Gastroesophageal sphincter (tissue), 4 donors: ENCODE results near the gene HCRTR2. TPM values are rescaled to one million over a fixed set of nuclear protein-coding genes. Genes with fewer than 3 reads are reported as not detected.

Experiments
- ATAC-seq: fragments of 150-250 bp; one replicate; pipeline ENCODE4 v1.9.1; 2016; ENCODE audit warnings: mild to moderate bottlenecking, moderate library complexity
- H3K27ac ChIP-seq, 4 donors: fragments of 200-600 bp; sonication (generic) in 3 of 4; 1 replicate in 3 of 4; 2 replicates in 1 of 4; pipeline ENCODE4 v1.5.1; 2016 to 2019
- H3K27me3 ChIP-seq: fragments of 200-600 bp; sonication (generic); one replicate; pipeline ENCODE4 v1.5.1; 2019
- H3K36me3 ChIP-seq, 2 donors: fragments of 200-600 bp; sonication (generic); one replicate each; pipeline ENCODE4 v1.5.1; 2019; ENCODE audit warnings: control low read depth in 1 of 2
- H3K4me1 ChIP-seq, 3 donors: fragments of 200-600 bp; sonication (generic); 1 replicate in 2 of 3; 2 replicates in 1 of 3; pipeline ENCODE4 v1.5.1; 2016 to 2019; ENCODE audit warnings: control low read depth in 2 of 3
- H3K4me3 ChIP-seq, 2 donors: fragments of 200-600 bp; sonication (generic); one replicate each; pipeline ENCODE4 v1.5.1; 2019; ENCODE audit warnings: mild to moderate bottlenecking in 1 of 2, moderate library complexity in 1 of 2
- H3K9me3 ChIP-seq, 3 donors: fragments of 200-600 bp; sonication (generic); one replicate each; pipeline ENCODE4 v1.5.1; 2017 to 2019; ENCODE audit warnings: control low read depth in 2 of 3
- EP300 ChIP-seq: sonication (generic); formaldehyde crosslinking; IDR thresholded peaks from one replicate; pipeline ENCODE4 v1.6.1; 2017; ENCODE audit warnings: antibody characterized with exemption, mild to moderate bottlenecking
- POLR2A ChIP-seq, 2 donors: fragments of 450-650 bp; IDR thresholded peaks; one replicate each; pipeline ENCODE4 v1.6.1; 2017; ENCODE audit warnings: antibody characterized with exemption in 2 of 2, mild to moderate bottlenecking in 2 of 2, moderate library complexity in 1 of 2
- POLR2AphosphoS5 ChIP-seq: sonication (generic); formaldehyde crosslinking; IDR thresholded peaks from one replicate; pipeline ENCODE4 v1.6.1; 2017; ENCODE audit warnings: antibody characterized with exemption
- WGBS, 2 donors: methylation state at CpG; one replicate each; pipeline ENCODE4 v1.1.5; 2018; ENCODE audit warnings: low coverage in 1 of 2; 5-methylcytosine and 5-hydroxymethylcytosine counted together
- total RNA-seq, 4 donors: library from RNA; depleted of rRNA; stranded (reverse); fragments of >200 nt; gene quantifications; one replicate each; pipeline ENCODE4 v1.1.0, GENCODE V29; 2016
- TF ChIP-seq, protein P1 (sequence below), 4 experiments: fragments of 200-600 bp in 2 of 4; fragments of 450-650 bp in 2 of 4; sonication (generic) in 1 of 4; IDR thresholded peaks; one replicate each; pipeline ENCODE4 v1.5.1; 2017 to 2019; ENCODE audit warnings: antibody characterized with exemption in 4 of 4, mild to moderate bottlenecking in 2 of 4, moderate library complexity in 2 of 4

The HCRTR2 gene
- total RNA-seq, 4 donors from 2014 or later: 0.42 TPM; not detected in 3

DNA sequence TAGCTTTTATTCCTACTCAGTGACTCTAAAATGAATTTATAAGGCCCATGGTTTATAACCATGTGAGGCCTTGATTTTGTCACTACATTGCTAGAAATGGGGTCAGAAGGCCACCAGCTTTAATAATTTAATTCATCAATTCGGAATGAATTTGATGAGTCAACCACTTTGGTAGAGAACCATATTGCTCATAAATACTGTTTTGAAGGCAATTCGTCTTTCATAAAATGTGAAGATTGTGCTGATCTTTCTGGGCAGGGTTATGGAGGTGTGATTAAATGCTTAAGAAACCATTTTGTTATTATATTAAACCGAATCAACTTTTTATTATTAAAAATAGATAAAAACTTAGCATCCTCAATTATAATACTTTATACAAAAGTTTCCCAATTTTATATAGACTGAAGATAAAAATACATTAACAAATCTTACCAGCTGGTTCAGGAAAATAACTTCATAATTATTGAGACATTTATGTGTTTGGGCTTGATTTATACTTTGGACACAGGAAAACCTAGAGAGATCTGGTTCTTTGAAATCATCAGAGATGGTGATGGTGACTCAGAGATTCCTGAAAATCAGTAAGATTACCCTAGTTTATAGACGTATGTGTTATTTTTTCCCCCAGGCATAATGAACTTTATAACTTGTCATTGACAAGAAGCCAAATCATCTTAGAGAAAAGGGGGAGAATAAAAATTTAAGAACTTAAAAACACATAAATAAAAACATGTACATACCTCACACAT is 10.6 kb downstream of the HCRTR2 start:
- no peak for ATAC-seq
- Histone ChIP-seq H3K4me1 (no peaks in the 10 kb centered on the region), H3K27ac (no peak overlapping the region), H3K27me3 (no peaks in the 10 kb centered on the region), H3K9me3 (no peaks in the 10 kb centered on the region), H3K4me3 (no peak overlapping the region), H3K36me3 (no peaks in the 10 kb centered on the region)
- TF ChIP-seq POLR2A (IDR thresholded peaks at IDR 0.05): no peak
- no peak for TF ChIP-seq POLR2AphosphoS5
- TF ChIP-seq, protein P1, sequence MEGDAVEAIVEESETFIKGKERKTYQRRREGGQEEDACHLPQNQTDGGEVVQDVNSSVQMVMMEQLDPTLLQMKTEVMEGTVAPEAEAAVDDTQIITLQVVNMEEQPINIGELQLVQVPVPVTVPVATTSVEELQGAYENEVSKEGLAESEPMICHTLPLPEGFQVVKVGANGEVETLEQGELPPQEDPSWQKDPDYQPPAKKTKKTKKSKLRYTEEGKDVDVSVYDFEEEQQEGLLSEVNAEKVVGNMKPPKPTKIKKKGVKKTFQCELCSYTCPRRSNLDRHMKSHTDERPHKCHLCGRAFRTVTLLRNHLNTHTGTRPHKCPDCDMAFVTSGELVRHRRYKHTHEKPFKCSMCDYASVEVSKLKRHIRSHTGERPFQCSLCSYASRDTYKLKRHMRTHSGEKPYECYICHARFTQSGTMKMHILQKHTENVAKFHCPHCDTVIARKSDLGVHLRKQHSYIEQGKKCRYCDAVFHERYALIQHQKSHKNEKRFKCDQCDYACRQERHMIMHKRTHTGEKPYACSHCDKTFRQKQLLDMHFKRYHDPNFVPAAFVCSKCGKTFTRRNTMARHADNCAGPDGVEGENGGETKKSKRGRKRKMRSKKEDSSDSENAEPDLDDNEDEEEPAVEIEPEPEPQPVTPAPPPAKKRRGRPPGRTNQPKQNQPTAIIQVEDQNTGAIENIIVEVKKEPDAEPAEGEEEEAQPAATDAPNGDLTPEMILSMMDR (IDR thresholded peaks at IDR 0.05): no peak
- 61 to 74% methylated on average over 4 of the region's 4 CpGs for WGBS, 2 donors

DNA sequence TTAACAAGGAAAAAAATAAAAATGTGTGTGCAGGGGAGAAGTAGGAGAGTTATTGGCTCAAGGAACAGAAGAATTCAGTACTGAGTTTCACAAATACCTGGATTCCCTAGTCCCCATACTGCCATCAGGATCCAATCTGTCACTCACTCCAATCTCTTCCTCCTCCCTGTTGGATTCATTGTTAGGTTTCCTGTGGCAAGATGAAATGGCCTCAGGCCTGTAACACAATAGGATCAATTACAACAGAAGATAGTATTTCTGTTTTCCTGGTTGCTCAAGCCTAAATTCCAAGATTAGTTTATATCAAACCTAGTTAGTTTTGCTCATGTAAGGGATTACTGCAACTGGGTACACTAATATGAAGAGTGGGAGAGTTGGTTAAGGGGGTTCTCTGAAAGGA is 24.4 kb downstream of the HCRTR2 start:
- Histone ChIP-seq H3K36me3 (no peaks in the 10 kb centered on the region), H3K27ac (no peak overlapping the region), H3K4me1 (no peaks in the 10 kb centered on the region), H3K27me3 (no peaks in the 10 kb centered on the region), H3K4me3 (no peak overlapping the region), H3K9me3 (no peaks in the 10 kb centered on the region)
- ATAC-seq: no peak
- TF ChIP-seq POLR2A (IDR thresholded peaks at IDR 0.05) (no peak), EP300 (no peak), POLR2AphosphoS5 (no peak)
- TF ChIP-seq, protein P1 (IDR thresholded peaks at IDR 0.05): no peak

DNA sequence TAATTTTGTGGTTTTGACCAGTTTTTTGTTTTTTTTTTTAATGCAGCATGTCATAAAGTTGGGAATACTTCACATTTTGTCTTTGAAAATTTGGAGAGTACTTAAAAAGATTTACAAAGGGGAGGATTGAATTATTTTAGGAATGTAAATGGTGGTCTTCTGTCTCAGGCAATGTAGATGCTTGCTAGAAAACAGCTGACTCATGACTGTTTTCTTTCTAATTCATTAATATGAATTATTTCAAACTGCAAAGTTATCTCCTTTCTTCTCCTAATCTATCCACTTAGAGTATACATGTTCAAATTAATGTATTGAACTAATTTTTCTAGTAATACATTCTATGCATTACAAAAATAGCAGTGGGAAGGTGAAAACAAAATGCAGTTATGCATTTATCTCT is 24.9 kb downstream of the HCRTR2 start:
- Histone ChIP-seq H3K9me3 (no peaks in the 10 kb centered on the region), H3K27me3 (no peaks in the 10 kb centered on the region), H3K4me3 (no peak overlapping the region), H3K27ac (no peak overlapping the region), H3K4me1 (no peaks in the 10 kb centered on the region), H3K36me3 (no peaks in the 10 kb centered on the region)
- no peak for ATAC-seq
- TF ChIP-seq POLR2AphosphoS5 (no peak), EP300 (no peak), POLR2A (IDR thresholded peaks at IDR 0.05) (no peak)
- TF ChIP-seq, protein P1 (IDR thresholded peaks at IDR 0.05): no peak

DNA sequence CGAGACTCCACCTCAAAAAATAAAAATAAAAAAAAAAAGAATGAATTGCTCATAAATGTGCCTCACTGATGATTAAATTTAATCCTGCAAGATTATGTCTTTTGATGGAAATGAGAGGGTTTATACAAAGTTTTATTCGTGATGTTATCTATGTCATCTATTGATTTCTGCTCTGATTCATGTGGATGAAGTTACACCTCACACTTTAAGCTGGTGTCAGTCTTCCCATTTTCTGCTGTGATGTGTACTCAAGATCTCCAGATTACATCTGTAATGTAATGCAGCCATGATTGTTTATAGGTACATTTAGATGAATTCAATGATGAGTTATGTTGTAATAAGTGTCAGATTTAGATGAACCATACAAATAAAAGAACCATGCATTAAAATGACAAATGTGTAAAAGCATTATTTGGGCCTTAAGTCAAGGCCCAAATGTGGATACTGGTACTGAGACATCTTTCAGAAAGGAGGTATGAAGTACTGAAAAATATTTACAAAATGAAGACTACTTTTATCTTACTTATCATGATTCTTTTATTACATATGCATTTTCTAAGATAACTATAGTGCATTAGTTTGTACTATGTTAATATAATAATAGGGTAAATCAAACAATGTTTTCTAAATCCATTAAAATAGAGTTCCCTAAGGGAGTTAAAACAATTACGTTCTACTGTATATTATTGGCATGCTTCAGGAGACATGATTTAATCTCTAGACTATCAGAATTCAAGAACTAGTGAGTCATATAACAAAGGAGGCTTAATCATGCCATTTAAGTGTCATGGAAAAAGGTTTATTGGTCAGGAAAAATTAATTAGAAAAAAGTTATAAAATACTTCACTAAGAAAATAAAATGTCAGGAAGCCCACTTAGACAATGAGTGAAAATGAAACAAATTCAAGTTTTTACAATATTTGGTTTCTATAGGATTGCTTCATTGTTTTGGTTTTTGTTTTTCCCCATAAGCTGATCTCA is 34.5 kb downstream of the HCRTR2 start:
- no peaks in the 10 kb centered on the region for H3K27me3 ChIP-seq
- no peak for ATAC-seq
- H3K36me3 ChIP-seq: no peaks in the 10 kb centered on the region
- H3K4me3 ChIP-seq: no peak overlapping the region
- 64 to 74% methylated on average over 3 of the region's 3 CpGs for WGBS, 2 donors
- no peaks in the 10 kb centered on the region for H3K4me1 ChIP-seq
- H3K9me3 ChIP-seq: no peaks in the 10 kb centered on the region
- TF ChIP-seq POLR2A (IDR thresholded peaks at IDR 0.05) (no peak), EP300 (no peak), POLR2AphosphoS5 (no peak)
- TF ChIP-seq, protein P1 (IDR thresholded peaks at IDR 0.05): no peak
- H3K27ac ChIP-seq: no peak overlapping the region

DNA sequence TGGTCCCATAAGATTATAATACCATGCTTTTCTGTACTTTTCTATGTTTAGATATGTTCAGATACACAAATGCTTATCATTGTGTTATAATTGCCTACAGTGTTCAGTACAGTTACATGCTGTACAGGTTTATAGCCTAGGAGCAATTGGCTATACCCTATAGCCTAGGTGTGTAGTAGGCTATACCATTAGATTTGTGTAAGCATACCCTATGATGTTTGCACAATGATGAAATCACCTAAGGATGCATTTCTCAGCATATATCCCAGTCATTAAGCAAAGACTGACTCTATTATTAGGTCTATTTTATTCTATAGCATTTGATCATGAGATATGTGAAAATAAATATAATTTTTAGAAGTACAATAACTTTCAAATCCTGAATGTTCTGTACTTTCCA is 36.6 kb downstream of the HCRTR2 start:
- no peak overlapping the region for H3K27ac ChIP-seq
- TF ChIP-seq POLR2AphosphoS5 (no peak), EP300 (no peak), POLR2A (IDR thresholded peaks at IDR 0.05) (no peak)
- TF ChIP-seq, protein P1 (IDR thresholded peaks at IDR 0.05): no peak
- no peak for ATAC-seq
- no peak overlapping the region for H3K4me3 ChIP-seq
- H3K36me3 ChIP-seq: no peaks in the 10 kb centered on the region
- H3K27me3 ChIP-seq: no peaks in the 10 kb centered on the region
- no peaks in the 10 kb centered on the region for H3K4me1 ChIP-seq
- H3K9me3 ChIP-seq: no peaks in the 10 kb centered on the region
